ENCODE measurements around the gene PRDM11. TPM values are rescaled to one million over a fixed set of nuclear protein-coding genes. Genes with fewer than 3 reads are reported as not detected.

PRDM11 gene
- total RNA-seq, 2 experiments from 2014 or later: 2.5 to 3.4 TPM

GRCh38 chr11:45217991-45218390 is 71.6 kb downstream of the PRDM11 start:
- H3K36me3 Mint-ChIP-seq (ENCODE audit: low read depth): peaks cover 26% of the 10 kb centered on the region
- no peak overlapping the region for H3K27ac Mint-ChIP-seq
- TF ChIP-seq, protein P1, sequence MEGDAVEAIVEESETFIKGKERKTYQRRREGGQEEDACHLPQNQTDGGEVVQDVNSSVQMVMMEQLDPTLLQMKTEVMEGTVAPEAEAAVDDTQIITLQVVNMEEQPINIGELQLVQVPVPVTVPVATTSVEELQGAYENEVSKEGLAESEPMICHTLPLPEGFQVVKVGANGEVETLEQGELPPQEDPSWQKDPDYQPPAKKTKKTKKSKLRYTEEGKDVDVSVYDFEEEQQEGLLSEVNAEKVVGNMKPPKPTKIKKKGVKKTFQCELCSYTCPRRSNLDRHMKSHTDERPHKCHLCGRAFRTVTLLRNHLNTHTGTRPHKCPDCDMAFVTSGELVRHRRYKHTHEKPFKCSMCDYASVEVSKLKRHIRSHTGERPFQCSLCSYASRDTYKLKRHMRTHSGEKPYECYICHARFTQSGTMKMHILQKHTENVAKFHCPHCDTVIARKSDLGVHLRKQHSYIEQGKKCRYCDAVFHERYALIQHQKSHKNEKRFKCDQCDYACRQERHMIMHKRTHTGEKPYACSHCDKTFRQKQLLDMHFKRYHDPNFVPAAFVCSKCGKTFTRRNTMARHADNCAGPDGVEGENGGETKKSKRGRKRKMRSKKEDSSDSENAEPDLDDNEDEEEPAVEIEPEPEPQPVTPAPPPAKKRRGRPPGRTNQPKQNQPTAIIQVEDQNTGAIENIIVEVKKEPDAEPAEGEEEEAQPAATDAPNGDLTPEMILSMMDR (IDR thresholded peaks at IDR 0.05): no peak
- ATAC-seq (ENCODE audit: poor library complexity): no peak
- POLR2A ChIA-PET: no interaction called here
- intact Hi-C loops (cut with DNase I, micrococcal nuclease): no loop called here
- H3K27me3 Mint-ChIP-seq: no peaks in the 10 kb centered on the region
- Histone ChIP-seq H3K36me3 (ENCODE audit: insufficient read depth, low read length) (no peaks in the 10 kb centered on the region), H3K9me3 (ENCODE audit: control insufficient read depth in 1 of 2, insufficient read depth in 1 of 2, low read length in 2 of 2) (no peaks in the 10 kb centered on the region), H3K27me3 (ENCODE audit: control insufficient read depth in 1 of 2, insufficient read depth in 2 of 2, low read length in 2 of 2) (no peaks in the 10 kb centered on the region), H3K27ac (ENCODE audit: low read depth in 1 of 2, low read length in 2 of 2) (no peak overlapping the region), H3K4me3 (ENCODE audit: low read length) (no peak overlapping the region), H3K4me1 (ENCODE audit: insufficient read depth, low read length) (no peaks in the 10 kb centered on the region)
- H3K4me1 Mint-ChIP-seq (ENCODE audit: low read depth): no peaks in the 10 kb centered on the region
- DNase-seq: no peak
- no peak overlapping the region for H3K4me3 Mint-ChIP-seq
- H3K9me3 Mint-ChIP-seq: no peaks in the 10 kb centered on the region
- CTCF ChIA-PET: no interaction called here

GRCh38 chr11:45218705-45219104 is 72.3 kb downstream of the PRDM11 start:
- Histone ChIP-seq H3K27ac (ENCODE audit: low read depth in 1 of 2, low read length in 2 of 2) (no peak overlapping the region), H3K4me3 (ENCODE audit: low read length) (no peak overlapping the region), H3K9me3 (ENCODE audit: control insufficient read depth in 1 of 2, insufficient read depth in 1 of 2, low read length in 2 of 2) (no peaks in the 10 kb centered on the region), H3K27me3 (ENCODE audit: control insufficient read depth in 1 of 2, insufficient read depth in 2 of 2, low read length in 2 of 2) (no peaks in the 10 kb centered on the region), H3K36me3 (ENCODE audit: insufficient read depth, low read length) (no peaks in the 10 kb centered on the region), H3K4me1 (ENCODE audit: insufficient read depth, low read length) (no peaks in the 10 kb centered on the region)
- DNase-seq: no peak
- Mint-ChIP-seq H3K27ac (no peak overlapping the region), H3K4me1 (ENCODE audit: low read depth) (no peaks in the 10 kb centered on the region), H3K4me3 (no peak overlapping the region), H3K9me3 (no peaks in the 10 kb centered on the region), H3K36me3 (ENCODE audit: low read depth) (peaks cover 24% of the 10 kb centered on the region), H3K27me3 (no peaks in the 10 kb centered on the region)
- ATAC-seq (ENCODE audit: poor library complexity): no peak
- TF ChIP-seq, protein P1 (IDR thresholded peaks at IDR 0.05): no peak
- intact Hi-C loops (cut with DNase I, micrococcal nuclease): no loop called here
- ChIA-PET POLR2A (no interaction called here), CTCF (no interaction called here)

GRCh38 chr11:45219411-45219810 is 73.0 kb downstream of the PRDM11 start:
- Mint-ChIP-seq H3K4me1 (ENCODE audit: low read depth) (no peaks in the 10 kb centered on the region), H3K27me3 (no peaks in the 10 kb centered on the region), H3K36me3 (ENCODE audit: low read depth) (peaks cover 29% of the 10 kb centered on the region), H3K27ac (no peak overlapping the region), H3K4me3 (no peak overlapping the region), H3K9me3 (no peaks in the 10 kb centered on the region)
- Histone ChIP-seq H3K4me1 (ENCODE audit: insufficient read depth, low read length) (no peaks in the 10 kb centered on the region), H3K27me3 (ENCODE audit: control insufficient read depth in 1 of 2, insufficient read depth in 2 of 2, low read length in 2 of 2) (no peaks in the 10 kb centered on the region), H3K4me3 (ENCODE audit: low read length) (no peak overlapping the region), H3K9me3 (ENCODE audit: control insufficient read depth in 1 of 2, insufficient read depth in 1 of 2, low read length in 2 of 2) (no peaks in the 10 kb centered on the region), H3K27ac (ENCODE audit: low read depth in 1 of 2, low read length in 2 of 2) (no peak overlapping the region), H3K36me3 (ENCODE audit: insufficient read depth, low read length) (no peaks in the 10 kb centered on the region)
- ATAC-seq (ENCODE audit: poor library complexity) (no peak), DNase-seq (no peak)
- intact Hi-C loops (cut with DNase I, micrococcal nuclease): no loop called here
- ChIA-PET POLR2A (no interaction called here), CTCF (no interaction called here)
- TF ChIP-seq, protein P1 (IDR thresholded peaks at IDR 0.05): no peak
